Loucy (cell line): ENCODE data around the gene CFP.

Experiments
- H2AFZ ChIP-seq: fragments of 200-600 bp; sonication (generic); 2 replicates; pipeline ENCODE4 v1.6.0; 2016; ENCODE audit warnings: antibody characterized with exemption, mild to moderate bottlenecking, low read length, moderate library complexity
- H3F3A ChIP-seq: fragments of 200-600 bp; 2 replicates; pipeline ENCODE4 v1.6.0; 2016; ENCODE audit warnings: antibody characterized with exemption, low read depth, mild to moderate bottlenecking
- H3K27me3 ChIP-seq: fragments of 200-600 bp; sonication (generic); 2 replicates; pipeline ENCODE4 v1.6.1; 2014; ENCODE audit warnings: low read length, mild to moderate bottlenecking; ENCODE audit not compliant: insufficient read depth, poor library complexity, severe bottlenecking
- H3K36me3 ChIP-seq: fragments of 200-600 bp; sonication (generic); 2 replicates; pipeline ENCODE4 v1.6.1; 2016; ENCODE audit warnings: low read length; ENCODE audit not compliant: insufficient read depth
- H3K4me1 ChIP-seq: fragments of 200-600 bp; sonication (generic); 2 replicates; pipeline ENCODE4 v1.5.1; 2014; ENCODE audit warnings: low read length, mild to moderate bottlenecking; ENCODE audit not compliant: insufficient read depth, poor library complexity, severe bottlenecking
- H3K4me2 ChIP-seq: fragments of 200-600 bp; sonication (generic); 2 replicates; pipeline ENCODE4 v1.6.0; 2014; ENCODE audit warnings: antibody characterized with exemption, low read length, low read depth, mild to moderate bottlenecking; ENCODE audit not compliant: poor library complexity, severe bottlenecking
- H3K4me3 ChIP-seq: fragments of 200-600 bp; sonication (generic); 2 replicates; pipeline ENCODE4 v1.5.1; 2014; ENCODE audit warnings: low read length, mild to moderate bottlenecking, mixed read lengths; ENCODE audit not compliant: poor library complexity, severe bottlenecking
- H3K79me2 ChIP-seq: fragments of 200-600 bp; sonication (generic); 2 replicates; pipeline ENCODE4 v1.6.1; 2014; ENCODE audit warnings: low read length; ENCODE audit not compliant: insufficient read depth
- H3K9ac ChIP-seq: fragments of 200-600 bp; sonication (generic); 2 replicates; pipeline ENCODE4 v1.6.0; 2014; ENCODE audit warnings: mild to moderate bottlenecking, low read depth, low read length, moderate library complexity; ENCODE audit not compliant: poor library complexity, severe bottlenecking
- H3K9me2 ChIP-seq: fragments of 200-600 bp; sonication (generic); replicated peaks from 2 replicates; pipeline ENCODE4 v1.6.1; 2016; ENCODE audit warnings: low read depth, low read length, mixed read lengths
- H3K9me3 ChIP-seq: fragments of 200-600 bp; sonication (generic); 2 replicates; pipeline ENCODE4 v1.6.1; 2014; ENCODE audit warnings: mild to moderate bottlenecking, antibody characterized with exemption, low read length, low read depth; ENCODE audit not compliant: insufficient read depth
- H4K20me1 ChIP-seq: fragments of 200-600 bp; sonication (generic); 2 replicates; pipeline ENCODE4 v1.6.0; 2014; ENCODE audit warnings: antibody characterized with exemption, low read length, mild to moderate bottlenecking; ENCODE audit not compliant: insufficient read depth, poor library complexity, severe bottlenecking
- CTCF ChIP-seq: fragments of 200-600 bp; sonication (generic); conservative IDR thresholded peaks from 2 replicates; pipeline ENCODE4 v1.5.1; 2014; ENCODE audit warnings: mild to moderate bottlenecking, antibody characterized with exemption, low read length
- EZH2phosphoT487 ChIP-seq: fragments of 200-600 bp; IDR thresholded peaks from 2 replicates; pipeline ENCODE4 v1.6.1; 2018; ENCODE audit warnings: antibody characterized with exemption, mild to moderate bottlenecking, moderate library complexity, borderline replicate concordance

CFP gene

GRCh38 chrX:47628982-47629381, 748 bp downstream of the CFP start:
- Histone ChIP-seq H3K9ac (no peak overlapping the region), H3K9me3 (no peaks in the 10 kb centered on the region), H3K4me2 (no peak overlapping the region), H2AFZ (no peak overlapping the region), H3K4me1 (peaks cover 6% of the 10 kb centered on the region), H3K79me2 (no peaks in the 10 kb centered on the region), H3F3A (no peaks in the 10 kb centered on the region), H4K20me1 (no peaks in the 10 kb centered on the region), H3K36me3 (no peaks in the 10 kb centered on the region), H3K27me3 (no peaks in the 10 kb centered on the region), H3K9me2 (no peaks in the 10 kb centered on the region), H3K4me3 (no peak overlapping the region)
- TF ChIP-seq CTCF (peak; percentile 37), EZH2phosphoT487 (no peak)

GRCh38 chrX:47625365-47625764, 4.4 kb downstream of the CFP start:
- H3K9me3 ChIP-seq, result no peaks in the 10 kb centered on the region
- no peak overlapping the region for H2AFZ ChIP-seq
- H3K9me2 ChIP-seq, result no peaks in the 10 kb centered on the region
- TF ChIP-seq EZH2phosphoT487 (no peak), CTCF (no peak)
- no peak overlapping the region for H3K4me2 ChIP-seq
- peaks cover 5% of the 10 kb centered on the region for H3K4me1 ChIP-seq
- no peaks in the 10 kb centered on the region for H4K20me1 ChIP-seq
- H3K4me3 ChIP-seq, result no peak overlapping the region
- H3K36me3 ChIP-seq, result no peaks in the 10 kb centered on the region
- H3K9ac ChIP-seq, result no peak overlapping the region
- no peaks in the 10 kb centered on the region for H3K79me2 ChIP-seq
- no peaks in the 10 kb centered on the region for H3F3A ChIP-seq
- no peaks in the 10 kb centered on the region for H3K27me3 ChIP-seq

- Histone ChIP-seq H3K9me3 (no peaks in the 10 kb centered on the region), H3K79me2 (no peaks in the 10 kb centered on the region), H3K9me2 (no peaks in the 10 kb centered on the region), H3K4me1 (no peaks in the 10 kb centered on the region), H2AFZ (no peak overlapping the region), H3K4me2 (no peak overlapping the region), H3K36me3 (no peaks in the 10 kb centered on the region), H4K20me1 (no peaks in the 10 kb centered on the region), H3K9ac (no peak overlapping the region), H3K27me3 (no peaks in the 10 kb centered on the region), H3K4me3 (no peak overlapping the region), H3F3A (no peaks in the 10 kb centered on the region)
- no peak for TF ChIP-seq CTCF
- TF ChIP-seq EZH2phosphoT487, result no peak
These were observed 6.1 kb downstream of the CFP start for GRCh38 chrX:47623540-47624027.
